Suprapubic skin (tissue), 4 donors: ENCODE data around the gene SLC50A1. TPM values are rescaled to one million over a fixed set of nuclear protein-coding genes. Genes with fewer than 3 reads are reported as not detected.
"Not testable (repeated sequence)": the region's sequence is repeated elsewhere in the genome, so short reads cannot be mapped to it uniquely, and the experiment has no call there.

ENCODE experiments used
- DNase-seq, 2 donors: peaks; one replicate each; pipeline ENCODE4 v3.0.0-alpha.2; 2019; ENCODE audit warnings: low spot score in 2 of 2
- H3K27ac ChIP-seq: fragments of 200-600 bp; sonication (generic); one replicate; pipeline ENCODE4 v1.5.1; 2019
- H3K27me3 ChIP-seq: fragments of 200-600 bp; sonication (generic); one replicate; pipeline ENCODE4 v1.5.1; 2019
- H3K36me3 ChIP-seq: fragments of 200-600 bp; sonication (generic); one replicate; pipeline ENCODE4 v1.5.1; 2019
- H3K4me1 ChIP-seq: fragments of 200-600 bp; sonication (generic); one replicate; pipeline ENCODE4 v1.5.1; 2019
- H3K4me3 ChIP-seq: fragments of 200-600 bp; sonication (generic); one replicate; pipeline ENCODE4 v1.5.1; 2019; ENCODE audit warnings: mild to moderate bottlenecking
- H3K9me3 ChIP-seq: fragments of 200-600 bp; sonication (generic); one replicate; pipeline ENCODE4 v1.5.1; 2019
- EP300 ChIP-seq: sonication (generic); formaldehyde crosslinking; IDR thresholded peaks from one replicate; pipeline ENCODE4 v1.6.1; 2017; ENCODE audit warnings: antibody characterized with exemption
- POLR2A ChIP-seq, 2 donors: fragments of 450-650 bp; IDR thresholded peaks; one replicate each; pipeline ENCODE4 v1.6.1; 2017; ENCODE audit warnings: antibody characterized with exemption in 2 of 2, mild to moderate bottlenecking in 2 of 2, moderate library complexity in 2 of 2
- POLR2AphosphoS5 ChIP-seq, 3 donors: sonication (generic); formaldehyde crosslinking; IDR thresholded peaks; one replicate each; pipeline ENCODE4 v1.6.1; 2017; ENCODE audit warnings: antibody characterized with exemption in 3 of 3
- WGBS: methylation state at CpG from one replicate; pipeline ENCODE4 v1.1.5; 2018; 5-methylcytosine and 5-hydroxymethylcytosine counted together
- total RNA-seq, 4 donors: library from RNA; depleted of rRNA; stranded (reverse); fragments of >200 nt; gene quantifications; one replicate each; pipeline ENCODE4 v1.1.0, GENCODE V29; 2016
- TF ChIP-seq, protein P1 (sequence below), 2 donors: fragments of 200-600 bp in 1 of 2; fragments of 450-650 bp in 1 of 2; sonication (generic) in 1 of 2; IDR thresholded peaks; one replicate each; pipeline ENCODE4 v1.5.1; 2016 to 2019; ENCODE audit warnings: antibody characterized with exemption in 2 of 2, mild to moderate bottlenecking in 1 of 2, moderate library complexity in 1 of 2

Gene SLC50A1
- total RNA-seq, 4 donors from 2014 or later, result 27.9 to 56.1 (median 32.6) TPM

- TF ChIP-seq EP300 (no peak), POLR2A (IDR thresholded peaks at IDR 0.05) (no peak), POLR2AphosphoS5 (IDR thresholded peaks at IDR 0.05) (no peak)
- TF ChIP-seq, protein P1, sequence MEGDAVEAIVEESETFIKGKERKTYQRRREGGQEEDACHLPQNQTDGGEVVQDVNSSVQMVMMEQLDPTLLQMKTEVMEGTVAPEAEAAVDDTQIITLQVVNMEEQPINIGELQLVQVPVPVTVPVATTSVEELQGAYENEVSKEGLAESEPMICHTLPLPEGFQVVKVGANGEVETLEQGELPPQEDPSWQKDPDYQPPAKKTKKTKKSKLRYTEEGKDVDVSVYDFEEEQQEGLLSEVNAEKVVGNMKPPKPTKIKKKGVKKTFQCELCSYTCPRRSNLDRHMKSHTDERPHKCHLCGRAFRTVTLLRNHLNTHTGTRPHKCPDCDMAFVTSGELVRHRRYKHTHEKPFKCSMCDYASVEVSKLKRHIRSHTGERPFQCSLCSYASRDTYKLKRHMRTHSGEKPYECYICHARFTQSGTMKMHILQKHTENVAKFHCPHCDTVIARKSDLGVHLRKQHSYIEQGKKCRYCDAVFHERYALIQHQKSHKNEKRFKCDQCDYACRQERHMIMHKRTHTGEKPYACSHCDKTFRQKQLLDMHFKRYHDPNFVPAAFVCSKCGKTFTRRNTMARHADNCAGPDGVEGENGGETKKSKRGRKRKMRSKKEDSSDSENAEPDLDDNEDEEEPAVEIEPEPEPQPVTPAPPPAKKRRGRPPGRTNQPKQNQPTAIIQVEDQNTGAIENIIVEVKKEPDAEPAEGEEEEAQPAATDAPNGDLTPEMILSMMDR (IDR thresholded peaks at IDR 0.05), result no peak
- Histone ChIP-seq H3K9me3 (no peaks in the 10 kb centered on the region), H3K27me3 (no peaks in the 10 kb centered on the region), H3K36me3 (peaks cover 21% of the 10 kb centered on the region), H3K27ac (no peak overlapping the region), H3K4me1 (peaks cover 16% of the 10 kb centered on the region), H3K4me3 (no peak overlapping the region)
- peak in 1 of 2 donors; percentile 71 for DNase-seq
- 67% methylated on average over 8 of the region's 8 CpGs for WGBS
Observed at GRCh38 chr1:155166051-155166470, 30.4 kb downstream of the SLC50A1 start.

GRCh38 chr1:155166471-155167165 is 31.0 kb downstream of the SLC50A1 start:
- Histone ChIP-seq H3K4me3 (no peak overlapping the region), H3K27ac (peak overlapping the region; percentile 25), H3K9me3 (no peaks in the 10 kb centered on the region), H3K27me3 (no peaks in the 10 kb centered on the region), H3K36me3 (peaks cover 21% of the 10 kb centered on the region), H3K4me1 (peaks cover 16% of the 10 kb centered on the region)
- peak; percentile 78 to 80 for DNase-seq
- TF ChIP-seq, protein P1 (IDR thresholded peaks at IDR 0.05), result no peak
- TF ChIP-seq EP300 (no peak), POLR2AphosphoS5 (IDR thresholded peaks at IDR 0.05) (no peak), POLR2A (IDR thresholded peaks at IDR 0.05) (no peak)
- 52% methylated on average over 22 of the region's 27 CpGs for WGBS

DNA sequence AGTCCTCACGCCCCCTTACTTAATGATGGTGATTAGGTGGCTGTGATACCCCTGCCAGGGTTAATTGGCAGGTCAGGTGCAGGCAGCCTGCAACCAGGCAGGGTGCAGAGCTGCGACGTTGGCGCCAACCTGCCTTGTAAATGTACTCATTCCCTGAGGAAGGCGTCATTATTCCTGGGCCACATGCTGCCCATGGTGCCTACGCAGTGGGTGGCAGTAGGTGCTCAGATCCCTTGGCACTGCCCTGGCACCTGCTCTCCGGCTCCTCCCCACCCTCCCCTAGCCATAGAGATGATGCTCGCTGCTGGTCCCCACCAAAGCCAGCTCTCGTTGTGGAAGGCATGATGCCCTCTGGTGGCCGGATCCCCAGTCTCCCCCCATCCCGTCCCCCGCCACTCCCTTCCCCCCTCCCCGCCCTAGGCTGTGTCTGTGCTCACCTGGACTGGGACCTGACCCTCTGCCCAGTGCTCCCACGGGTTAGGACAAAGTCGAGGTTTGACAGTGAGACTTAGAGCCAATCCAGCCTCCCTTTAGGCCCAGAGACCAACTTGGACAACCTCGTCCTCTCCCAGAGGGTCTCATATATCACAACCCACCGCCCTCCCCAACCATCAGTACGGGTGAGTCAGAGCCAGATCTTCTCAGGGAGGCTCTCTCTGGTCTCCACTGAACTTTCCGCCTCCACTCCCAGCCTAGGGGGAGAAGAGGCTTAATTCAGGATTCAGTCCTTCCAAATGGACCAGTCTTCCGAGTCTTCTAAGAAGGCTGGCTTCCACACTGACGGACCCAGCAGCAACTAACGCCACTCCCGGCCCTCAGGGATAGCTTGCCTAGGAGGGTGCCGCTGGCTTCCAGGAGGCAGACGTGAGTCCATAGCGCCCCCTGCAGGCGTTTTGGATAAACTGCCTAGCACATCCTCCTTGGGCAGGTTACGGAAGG is 31.8 kb downstream of the SLC50A1 start:
- H3K27me3 ChIP-seq, result no peaks in the 10 kb centered on the region
- peaks cover 23% of the 10 kb centered on the region for H3K4me1 ChIP-seq
- TF ChIP-seq, protein P1 (IDR thresholded peaks at IDR 0.05), result peak; percentile 81 to 91
- no peak for TF ChIP-seq EP300
- no peak for TF ChIP-seq POLR2A (IDR thresholded peaks at IDR 0.05)
- TF ChIP-seq POLR2AphosphoS5 (IDR thresholded peaks at IDR 0.05), result no peak
- H3K4me3 ChIP-seq, result no peak overlapping the region
- H3K27ac ChIP-seq, result peak overlapping the region; percentile 25
- DNase-seq, result peak; percentile 93
- peaks cover 21% of the 10 kb centered on the region for H3K36me3 ChIP-seq
- WGBS, result 5% methylated on average over 8 of the region's 28 CpGs
- no peaks in the 10 kb centered on the region for H3K9me3 ChIP-seq

DNA sequence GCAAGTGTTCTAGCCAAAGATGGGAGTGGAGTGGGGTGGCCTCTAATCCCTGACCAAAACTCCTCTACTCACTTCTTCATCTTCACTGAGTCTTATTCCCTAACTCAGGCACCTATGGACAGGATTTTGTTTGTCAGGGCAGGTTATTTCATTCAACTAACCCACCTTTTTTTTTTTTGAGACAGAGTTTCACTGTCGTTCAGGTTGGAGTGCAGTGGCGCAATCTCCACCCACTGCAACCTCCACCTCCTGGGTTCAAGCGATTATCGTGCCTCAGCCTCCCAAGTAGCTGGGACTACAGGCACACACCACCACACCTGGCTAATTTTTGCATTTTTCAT is 32.4 kb downstream of the SLC50A1 start:
- Histone ChIP-seq H3K4me1 (peaks cover 26% of the 10 kb centered on the region), H3K36me3 (peaks cover 21% of the 10 kb centered on the region)
- H3K4me3 ChIP-seq, H3K9me3 ChIP-seq, H3K27me3 ChIP-seq, DNase-seq, H3K27ac ChIP-seq: not testable (repeated sequence)
- 37% methylated on average over 4 of the region's 4 CpGs for WGBS

DNA sequence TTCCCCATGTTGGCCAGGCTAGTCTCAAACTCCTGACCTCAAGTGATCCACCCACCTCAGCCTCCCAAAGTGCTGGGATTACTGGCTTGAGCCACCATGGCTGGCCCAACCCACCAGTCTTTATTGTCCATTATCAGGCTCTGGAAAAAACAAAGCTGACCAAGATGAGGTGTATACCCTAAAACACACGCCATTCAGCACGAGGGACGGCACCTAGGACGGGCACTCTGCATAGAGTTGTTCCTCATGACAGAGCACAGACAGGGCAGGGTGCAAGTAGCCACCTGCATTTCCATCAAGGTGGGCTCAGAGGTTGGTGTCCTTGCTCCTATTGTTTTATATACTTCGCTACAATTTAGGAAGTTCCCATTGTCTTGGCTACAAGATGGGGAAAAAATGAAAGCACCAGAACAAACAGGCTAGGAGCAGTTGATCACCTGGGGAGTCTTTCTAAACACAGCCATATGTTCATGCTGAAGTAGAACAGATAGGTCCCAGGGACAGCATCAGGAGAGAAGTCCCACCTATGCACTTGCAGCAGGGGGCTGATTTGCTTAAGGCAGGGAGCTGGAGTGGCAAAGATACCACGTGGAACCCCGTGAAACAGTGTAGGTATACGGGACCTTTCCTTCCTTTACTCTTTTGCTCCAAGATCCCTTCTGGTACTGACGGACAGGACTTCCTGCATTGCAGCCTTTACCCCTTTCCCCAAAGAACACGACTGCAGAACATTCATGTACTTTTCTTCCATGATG is 33.0 kb downstream of the SLC50A1 start:
- H3K27ac ChIP-seq, result no peak overlapping the region
- no peak for TF ChIP-seq EP300
- TF ChIP-seq POLR2AphosphoS5 (IDR thresholded peaks at IDR 0.05), result no peak
- TF ChIP-seq, protein P1 (IDR thresholded peaks at IDR 0.05), result no peak
- no peak for TF ChIP-seq POLR2A (IDR thresholded peaks at IDR 0.05)
- DNase-seq, result peak in 1 of 2 donors; percentile 12
- WGBS, result 83% methylated on average over 10 of the region's 10 CpGs
- H3K9me3 ChIP-seq, result no peaks in the 10 kb centered on the region
- peaks cover 31% of the 10 kb centered on the region for H3K4me1 ChIP-seq
- peaks cover 21% of the 10 kb centered on the region for H3K36me3 ChIP-seq
- no peak overlapping the region for H3K4me3 ChIP-seq
- H3K27me3 ChIP-seq, result no peaks in the 10 kb centered on the region
